ENCODE measurements around the gene GFPT1. TPM values are rescaled to one million over a fixed set of nuclear protein-coding genes. Genes with fewer than 3 reads are reported as not detected.

The GFPT1 gene
- total and polyA plus RNA-seq, 2 donors from 2014 or later, result 9.5 to 43.1 TPM

DNA sequence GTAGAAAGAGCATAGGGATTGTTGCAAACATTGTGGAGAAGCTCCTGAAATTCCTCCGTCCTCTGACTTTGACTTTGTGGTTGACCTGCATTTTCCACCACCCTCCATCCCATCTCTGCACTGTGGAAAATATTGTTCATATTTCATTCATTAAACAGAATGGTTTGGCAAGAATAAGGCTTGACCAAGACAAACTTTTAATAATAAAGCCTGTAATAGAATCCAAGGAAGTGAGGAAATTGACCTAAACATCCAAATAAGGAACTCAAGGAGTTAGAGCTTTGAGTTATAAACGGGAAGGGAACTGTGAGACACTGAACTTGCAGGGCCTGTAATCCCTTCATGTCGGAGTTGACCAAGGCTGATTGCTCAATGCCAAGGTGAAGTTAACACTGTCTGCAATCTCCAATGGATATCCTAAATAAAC lies 115.2 kb downstream of the GFPT1 start:
- no peak for FAIRE-seq
- TF ChIP-seq, protein P1, sequence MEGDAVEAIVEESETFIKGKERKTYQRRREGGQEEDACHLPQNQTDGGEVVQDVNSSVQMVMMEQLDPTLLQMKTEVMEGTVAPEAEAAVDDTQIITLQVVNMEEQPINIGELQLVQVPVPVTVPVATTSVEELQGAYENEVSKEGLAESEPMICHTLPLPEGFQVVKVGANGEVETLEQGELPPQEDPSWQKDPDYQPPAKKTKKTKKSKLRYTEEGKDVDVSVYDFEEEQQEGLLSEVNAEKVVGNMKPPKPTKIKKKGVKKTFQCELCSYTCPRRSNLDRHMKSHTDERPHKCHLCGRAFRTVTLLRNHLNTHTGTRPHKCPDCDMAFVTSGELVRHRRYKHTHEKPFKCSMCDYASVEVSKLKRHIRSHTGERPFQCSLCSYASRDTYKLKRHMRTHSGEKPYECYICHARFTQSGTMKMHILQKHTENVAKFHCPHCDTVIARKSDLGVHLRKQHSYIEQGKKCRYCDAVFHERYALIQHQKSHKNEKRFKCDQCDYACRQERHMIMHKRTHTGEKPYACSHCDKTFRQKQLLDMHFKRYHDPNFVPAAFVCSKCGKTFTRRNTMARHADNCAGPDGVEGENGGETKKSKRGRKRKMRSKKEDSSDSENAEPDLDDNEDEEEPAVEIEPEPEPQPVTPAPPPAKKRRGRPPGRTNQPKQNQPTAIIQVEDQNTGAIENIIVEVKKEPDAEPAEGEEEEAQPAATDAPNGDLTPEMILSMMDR (IDR thresholded peaks at IDR 0.05; ENCODE audit: borderline replicate concordance, extremely low read depth, insufficient read depth), result no peak

More for the DNA sequence above, 115.2 kb downstream of the GFPT1 start:
- Histone ChIP-seq H3K27ac (ENCODE audit: low read depth in 2 of 2, low read length in 2 of 2) (no peak overlapping the region), H3K4me3 (ENCODE audit: low read length in 3 of 3) (no peak overlapping the region), H3K27me3 (ENCODE audit: control insufficient read depth, insufficient read depth, low read length) (no peaks in the 10 kb centered on the region), H3K9ac (ENCODE audit: low read length in 3 of 3) (no peak overlapping the region), H3K4me1 (ENCODE audit: control insufficient read depth in 2 of 3, insufficient read depth in 2 of 3, low read depth in 1 of 3, low read length in 3 of 3) (no peaks in the 10 kb centered on the region), H3K9me3 (ENCODE audit: control insufficient read depth in 2 of 3, insufficient read depth in 1 of 3, low read length in 3 of 3) (no peaks in the 10 kb centered on the region), H3K36me3 (ENCODE audit: control insufficient read depth in 2 of 3, insufficient read depth in 3 of 3, low read length in 3 of 3) (no peaks in the 10 kb centered on the region)
- intact Hi-C loops (cut with DNase I), result no loop called here
- DNase-seq, result no peak

Other genes starting within 250 kb of the GFPT1 start
- 40.2 TPM for gene NFU1, start 50.2 kb upstream of the GFPT1 start, total RNA-seq
- gene NFU1, start 50.2 kb upstream of the GFPT1 start, polyA plus RNA-seq (ENCODE audit: insufficient read depth, low read depth, low replicate concordance), result 120 TPM